Fibroblast of skin of left quadriceps (primary cell): Measurements from ENCODE around the gene UBE3A.

ENCODE experiments used
- DNase-seq, 2 experiments: peaks; one replicate each; pipeline ENCODE4 v3.0.0-alpha.2; 2013; ENCODE audit warnings: low read depth in 2 of 2

UBE3A gene

DNA sequence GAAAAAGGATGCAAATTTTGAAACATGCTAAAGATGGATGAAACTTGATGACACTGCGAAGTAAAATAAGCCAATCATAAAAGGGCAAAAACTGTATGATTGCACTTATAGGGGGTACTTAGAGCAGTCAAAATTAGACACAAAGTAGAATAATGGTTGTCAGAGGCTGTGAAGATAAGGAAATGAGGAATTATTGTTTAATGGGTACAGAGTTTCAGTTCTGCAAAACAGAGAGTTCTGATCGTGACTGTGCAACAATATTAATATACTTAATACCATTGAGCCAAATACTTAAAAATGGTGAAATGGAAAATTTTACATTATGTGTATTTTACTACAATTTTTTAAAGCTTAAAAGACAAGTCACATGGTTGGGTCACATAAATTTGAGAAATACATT lies 35.1 kb downstream of the UBE3A start:
- no peak for DNase-seq

DNA sequence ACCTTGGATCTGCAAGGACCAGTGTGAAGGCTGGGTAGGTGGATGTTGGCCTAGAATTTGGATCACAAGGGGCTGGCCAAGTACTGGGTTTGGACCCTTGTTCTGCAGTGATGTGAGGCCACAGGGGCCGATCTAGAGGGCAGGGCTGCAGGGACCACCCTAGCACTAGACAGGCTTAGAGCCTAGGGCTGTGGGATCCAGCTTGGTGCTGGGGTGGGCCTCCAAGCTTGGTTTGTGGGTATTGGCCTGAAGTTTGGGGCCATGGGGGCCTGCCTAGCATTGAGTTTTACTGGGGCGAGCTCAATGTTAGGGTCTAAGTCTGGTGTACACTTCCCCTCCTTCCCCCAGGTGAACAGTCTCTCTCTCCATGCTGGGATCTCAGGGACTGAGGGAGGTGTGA lies 36.5 kb downstream of the UBE3A start:
- DNase-seq, result no peak

DNA sequence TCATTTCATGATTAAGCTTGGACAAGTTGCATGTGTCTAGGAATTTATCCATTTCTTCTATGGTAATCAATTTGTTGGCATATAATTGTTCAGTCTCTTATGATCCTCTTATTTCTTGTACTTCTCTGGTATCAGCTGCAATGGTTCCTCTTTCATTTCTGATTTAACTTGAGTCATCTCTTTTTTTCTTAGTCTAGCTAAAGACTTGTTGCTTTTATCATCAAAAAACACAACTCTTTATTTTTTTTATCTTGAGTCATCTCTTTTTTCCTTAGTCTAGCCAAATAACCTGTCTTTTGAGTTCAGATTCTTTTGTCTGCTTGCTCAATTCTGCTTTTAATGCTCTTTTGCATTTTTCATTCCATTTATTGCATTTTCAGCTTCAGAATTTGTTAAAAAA lies 37.3 kb downstream of the UBE3A start:
- DNase-seq, result no peak

DNA sequence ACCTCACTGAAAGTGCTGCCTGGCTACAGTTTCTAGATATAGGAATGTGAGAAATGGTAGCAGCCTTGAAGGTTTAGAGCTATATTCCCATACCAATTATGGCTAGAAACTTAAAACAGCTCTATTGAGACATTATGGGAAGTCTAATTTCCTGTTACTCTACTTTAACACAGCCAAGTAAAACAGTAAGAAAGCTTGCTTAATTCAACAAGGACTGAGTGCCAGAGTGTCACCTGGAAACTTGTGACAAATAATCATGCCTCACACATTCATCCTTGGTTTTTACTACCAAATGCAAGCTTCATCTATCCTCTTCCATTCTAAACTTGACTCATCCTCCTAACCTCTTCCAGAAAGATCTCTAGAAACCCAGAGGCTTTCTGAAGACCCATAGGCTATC lies 41.7 kb downstream of the UBE3A start:
- no peak for DNase-seq

DNA sequence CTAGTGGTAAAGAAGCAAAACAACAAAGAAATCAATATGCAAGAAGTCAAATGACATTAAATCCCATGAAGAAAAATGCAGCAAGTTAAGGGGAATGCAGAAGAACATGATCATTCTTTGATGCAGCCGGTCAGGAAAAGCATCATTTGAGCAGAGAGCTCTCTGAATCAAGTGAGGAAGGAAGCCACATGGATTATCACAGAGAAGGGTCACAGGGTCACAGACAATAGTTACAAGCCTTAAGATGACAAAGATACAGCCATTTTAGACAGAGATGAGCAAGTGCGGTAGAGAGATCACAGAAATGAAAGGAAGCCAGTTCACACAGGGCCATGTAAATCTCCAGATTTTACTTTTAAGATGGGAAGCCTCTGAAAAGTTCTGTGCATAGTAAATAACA lies 43.9 kb downstream of the UBE3A start:
- DNase-seq, result no peak

DNA sequence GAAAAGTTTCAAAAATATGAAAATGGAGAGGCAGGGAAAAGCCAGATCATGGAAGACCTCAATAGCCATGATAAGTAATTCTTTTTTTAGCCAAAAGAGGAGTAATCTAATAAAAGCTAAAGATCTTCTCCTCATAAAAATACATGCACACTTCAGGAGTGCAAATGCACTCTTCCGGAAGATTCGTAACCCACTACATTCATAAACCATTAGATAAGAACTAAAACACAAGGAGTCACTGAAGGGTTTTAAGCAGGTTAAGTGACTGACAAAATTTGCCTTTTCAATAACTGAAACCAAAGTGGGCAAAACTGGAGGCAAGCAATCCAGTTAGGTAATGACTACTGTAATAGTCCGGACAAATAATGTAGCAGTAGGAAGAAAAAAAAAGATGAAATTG lies 46.0 kb downstream of the UBE3A start:
- DNase-seq, result no peak

DNA sequence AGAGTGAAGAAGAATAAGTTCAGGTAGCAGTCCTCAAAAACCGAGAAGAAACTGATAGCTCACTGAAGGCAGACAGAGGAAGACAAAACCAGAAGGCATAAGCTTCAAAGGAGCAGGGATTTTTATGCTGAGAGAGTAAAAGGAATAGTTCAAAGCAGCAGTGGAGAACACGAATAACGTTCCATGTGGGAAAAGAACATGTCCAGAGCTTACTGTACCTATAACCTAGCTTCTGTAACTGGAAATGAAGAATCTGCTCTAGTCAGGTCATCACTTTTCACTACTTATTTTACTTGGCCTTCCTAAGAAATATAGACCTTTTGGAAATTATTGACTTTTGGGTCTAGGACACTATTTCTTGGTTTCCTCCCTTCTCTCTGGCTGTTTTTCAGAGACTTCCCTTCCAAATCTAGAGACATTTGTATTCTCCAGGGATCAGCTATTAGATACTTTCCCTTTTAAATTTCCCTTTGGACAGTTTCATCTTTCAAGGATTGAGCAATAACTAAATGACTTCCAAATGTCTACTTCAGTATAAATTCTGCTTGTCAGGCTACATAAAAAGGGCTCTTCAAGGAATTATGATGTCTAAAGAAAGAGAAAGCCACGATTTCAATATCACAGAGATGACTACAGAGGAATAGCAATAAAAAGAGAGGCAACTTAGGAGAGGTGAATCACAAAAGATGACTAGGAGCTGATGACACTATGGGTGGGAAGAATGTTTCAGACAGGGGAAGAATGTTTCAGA lies 46.7 kb downstream of the UBE3A start:
- DNase-seq, result peak; percentile 91 to 93

DNA sequence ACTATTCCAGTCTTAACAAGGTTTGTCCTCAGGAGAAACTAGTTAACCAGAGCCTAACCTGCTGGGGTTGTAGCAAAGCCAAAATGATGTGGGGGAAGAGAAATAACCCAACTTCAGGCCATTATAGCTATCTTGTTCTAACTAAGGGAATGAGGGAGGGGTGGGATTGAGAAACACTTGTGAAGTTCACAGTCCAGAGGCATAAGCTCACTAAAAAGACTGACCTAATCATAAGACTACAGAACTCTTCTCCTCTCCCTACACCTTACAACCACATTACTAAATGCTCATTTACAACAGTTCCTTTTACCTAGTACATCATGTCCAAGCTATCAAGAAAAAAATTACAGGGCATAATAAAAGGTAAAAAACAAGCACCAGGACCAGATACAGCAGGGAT lies 52.8 kb downstream of the UBE3A start:
- DNase-seq, result no peak

DNA sequence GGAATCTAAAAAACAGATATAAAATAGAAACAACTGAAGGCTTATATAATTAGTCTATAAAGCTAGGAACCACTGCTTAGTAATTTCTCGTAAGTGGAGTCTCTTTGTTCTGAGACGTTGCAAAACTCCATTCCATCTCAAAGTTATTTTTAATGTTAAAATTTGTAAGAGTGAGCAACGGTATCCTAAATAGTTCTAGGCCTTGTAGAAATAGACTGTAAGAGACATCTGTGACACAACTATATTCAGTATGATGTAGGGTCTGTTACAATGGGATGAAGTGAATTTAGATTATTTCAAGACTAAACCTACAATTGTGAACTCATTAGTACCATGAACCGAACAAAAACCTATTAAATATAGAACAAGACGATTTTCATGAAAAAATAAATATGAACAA lies 57.2 kb downstream of the UBE3A start:
- no peak for DNase-seq

DNA sequence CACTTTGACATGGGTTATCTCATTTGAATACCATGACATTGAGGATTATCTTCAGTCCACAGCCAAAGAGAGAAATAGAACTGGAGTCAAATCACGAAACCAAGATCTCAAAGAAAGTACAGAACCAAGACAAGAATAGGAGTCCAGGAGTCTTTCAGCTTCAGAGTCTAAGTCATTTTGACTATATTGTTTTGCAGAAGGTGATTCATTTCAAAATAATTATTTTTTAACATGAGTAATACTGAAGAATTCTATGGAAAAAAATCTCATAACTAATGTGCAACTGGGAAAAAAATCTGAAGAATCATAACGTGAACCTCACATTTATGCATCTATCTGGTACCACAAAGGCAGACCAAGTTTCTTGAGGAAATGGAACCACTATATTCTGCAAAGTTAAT lies 60.3 kb downstream of the UBE3A start:
- no peak for DNase-seq

DNA sequence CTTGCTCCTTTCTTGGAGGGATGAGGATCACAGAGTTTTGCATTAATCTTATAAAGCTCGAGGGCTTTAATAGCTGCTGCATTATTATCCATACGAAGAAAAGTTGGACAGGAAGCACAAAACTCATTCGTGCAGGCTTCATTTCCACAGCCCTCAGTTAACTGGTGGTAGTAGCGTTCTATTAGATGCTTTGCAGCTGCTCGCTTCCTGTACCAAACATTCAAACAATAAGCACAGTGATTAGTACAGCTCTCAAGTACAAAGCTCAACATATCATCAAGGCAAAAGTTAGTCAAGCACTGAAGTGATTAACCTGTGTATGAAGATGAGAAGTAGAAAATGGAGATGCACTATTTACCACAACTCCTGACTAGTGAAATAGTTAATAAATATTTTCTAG lies 63.3 kb downstream of the UBE3A start:
- DNase-seq, result no peak

DNA sequence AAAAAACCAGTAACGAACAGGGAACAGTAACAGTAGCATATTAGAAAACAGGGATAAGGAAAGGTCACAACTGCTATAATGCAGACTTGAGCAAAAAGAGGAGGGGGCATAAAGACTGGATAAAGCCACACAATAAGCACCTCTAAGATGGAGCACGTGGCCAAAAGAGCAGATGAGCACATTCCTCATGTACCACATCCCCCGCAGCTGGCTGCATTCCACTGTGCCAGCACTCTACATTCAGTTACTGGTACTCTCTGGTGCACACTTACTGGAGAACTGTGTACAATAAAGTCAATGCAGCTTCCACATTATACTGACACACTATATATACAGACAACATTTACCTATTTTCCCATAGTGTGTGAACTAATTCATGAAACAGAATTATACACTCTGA lies 64.7 kb downstream of the UBE3A start:
- no peak for DNase-seq

DNA sequence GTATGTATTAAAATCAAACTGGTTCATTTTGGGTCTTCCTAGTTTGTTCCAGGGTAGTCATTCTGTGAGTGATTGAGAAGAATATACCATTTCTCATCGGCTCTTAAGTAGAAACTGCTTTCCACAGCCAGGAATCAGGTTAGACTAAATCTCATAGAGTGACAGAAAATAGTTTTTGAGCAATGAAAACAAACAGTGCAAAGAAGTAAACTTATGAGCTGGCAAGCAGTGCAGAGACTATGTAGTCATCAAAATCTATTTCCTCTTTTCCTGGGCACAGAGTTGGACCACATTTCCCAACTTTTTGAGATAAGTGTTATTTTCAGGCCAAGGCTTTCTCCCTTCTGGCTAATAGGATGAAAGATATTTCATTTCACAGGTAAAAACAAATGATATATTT lies 66.5 kb downstream of the UBE3A start:
- DNase-seq, result no peak

DNA sequence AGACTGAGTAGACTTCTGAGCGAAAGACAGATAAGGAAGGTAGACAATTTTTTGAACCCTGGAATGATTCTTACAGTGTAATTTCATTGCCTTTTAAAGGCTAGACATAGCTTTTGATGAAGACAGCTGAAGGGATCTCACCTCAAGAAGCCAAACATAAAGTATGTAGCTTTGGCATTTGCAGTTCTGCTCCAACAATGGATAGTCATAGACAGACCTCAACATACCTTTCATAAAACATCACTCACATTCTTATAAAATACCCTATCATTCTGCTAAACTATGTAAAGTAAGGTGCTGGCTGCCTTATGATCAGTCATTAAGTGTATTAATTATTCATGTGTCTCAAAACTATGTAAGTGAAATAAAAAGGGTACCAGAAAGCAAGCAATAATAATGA lies 70.0 kb downstream of the UBE3A start:
- no peak for DNase-seq

DNA sequence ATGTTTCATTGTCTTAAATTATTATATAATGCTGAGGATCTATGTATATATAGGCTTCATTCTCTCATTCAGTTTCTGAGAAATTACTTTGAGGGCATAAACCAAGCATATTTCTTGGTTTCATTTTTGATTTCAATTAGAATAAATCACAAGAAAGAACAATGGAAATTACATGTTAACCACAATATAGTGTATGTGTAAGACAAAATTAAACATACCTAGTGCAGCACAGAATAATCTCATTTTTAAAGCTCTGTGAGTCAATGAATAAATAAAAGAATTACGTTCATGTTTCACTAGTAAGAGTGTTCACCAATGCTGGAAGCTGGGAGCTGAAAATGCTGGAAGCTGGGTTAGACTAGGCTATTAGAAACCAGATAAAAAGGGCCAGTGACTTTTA lies 72.8 kb downstream of the UBE3A start:
- DNase-seq, result no peak

DNA sequence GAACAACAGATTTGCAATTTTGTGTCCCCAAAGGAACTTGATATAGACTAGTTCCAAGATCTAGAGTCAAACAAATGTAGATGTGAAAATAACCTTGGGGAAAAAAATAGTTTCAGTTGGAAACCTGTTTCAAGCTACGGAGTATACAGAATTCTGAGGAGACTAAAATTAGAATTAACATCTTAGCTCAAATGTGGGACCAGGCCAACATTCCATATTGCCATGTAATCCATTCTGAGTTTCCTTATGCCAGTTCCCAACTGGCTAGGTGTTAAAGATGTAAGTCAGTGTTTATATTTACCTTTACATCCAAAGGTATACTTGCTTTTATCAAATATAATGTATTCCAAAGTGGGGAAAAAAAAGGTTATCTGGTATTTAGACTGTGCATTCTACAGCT lies 76.3 kb downstream of the UBE3A start:
- DNase-seq, result no peak

DNA sequence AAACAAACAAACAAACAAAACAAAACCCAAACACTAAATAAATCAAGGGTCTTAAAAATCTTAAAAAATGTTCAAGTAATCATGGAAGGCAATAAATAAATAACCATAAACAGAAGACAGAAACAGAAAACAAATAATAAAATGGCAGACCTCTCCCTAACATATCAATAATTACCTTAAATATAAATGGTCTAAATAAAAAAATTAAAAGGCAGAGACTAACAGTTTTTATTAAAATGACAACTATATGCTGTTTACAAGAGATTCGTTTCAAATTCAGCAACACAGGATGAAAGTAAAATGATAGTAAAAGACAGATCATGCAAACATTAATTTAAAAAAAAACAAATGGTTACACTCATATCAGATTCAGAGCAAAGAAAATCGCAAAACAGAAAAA lies 91.1 kb downstream of the UBE3A start:
- no peak for DNase-seq

DNA sequence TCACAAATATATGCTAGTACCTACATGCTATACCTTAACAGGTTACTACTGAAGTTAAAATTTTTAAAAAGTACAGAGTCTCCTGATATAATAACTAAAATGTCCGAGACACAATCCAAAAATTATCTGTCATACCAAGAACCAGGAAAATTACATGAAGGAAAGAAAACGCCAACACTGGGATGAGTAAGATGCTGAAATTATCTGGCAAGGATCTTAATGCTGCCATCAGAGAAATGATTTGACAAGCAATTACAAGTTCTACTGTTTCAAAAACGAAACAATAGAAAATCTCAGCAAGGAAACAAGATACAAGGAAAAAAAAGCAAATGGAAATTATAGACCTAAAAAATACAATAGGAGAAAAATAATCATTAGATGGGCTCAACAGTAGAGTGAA lies 92.5 kb downstream of the UBE3A start:
- no peak for DNase-seq

DNA sequence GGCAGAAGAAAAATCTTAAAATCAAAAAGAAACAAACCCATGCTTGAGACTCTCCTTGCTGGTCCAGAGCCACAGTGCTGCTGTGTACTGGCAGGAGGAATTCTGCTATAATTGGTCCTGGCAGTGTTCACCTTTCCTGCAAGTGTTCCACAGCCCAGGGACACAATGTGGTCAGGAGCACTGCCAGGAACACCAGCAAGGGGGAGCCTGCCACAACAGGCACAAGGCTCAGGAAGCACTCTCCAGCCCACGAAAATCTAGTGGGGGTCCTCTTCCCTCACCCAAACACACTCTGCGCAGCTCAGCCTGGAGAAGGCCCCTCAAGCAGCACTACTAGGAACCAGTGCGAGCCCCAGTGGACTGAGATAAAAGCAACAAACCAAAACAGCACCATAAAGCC lies 92.9 kb downstream of the UBE3A start:
- no peak for DNase-seq

DNA sequence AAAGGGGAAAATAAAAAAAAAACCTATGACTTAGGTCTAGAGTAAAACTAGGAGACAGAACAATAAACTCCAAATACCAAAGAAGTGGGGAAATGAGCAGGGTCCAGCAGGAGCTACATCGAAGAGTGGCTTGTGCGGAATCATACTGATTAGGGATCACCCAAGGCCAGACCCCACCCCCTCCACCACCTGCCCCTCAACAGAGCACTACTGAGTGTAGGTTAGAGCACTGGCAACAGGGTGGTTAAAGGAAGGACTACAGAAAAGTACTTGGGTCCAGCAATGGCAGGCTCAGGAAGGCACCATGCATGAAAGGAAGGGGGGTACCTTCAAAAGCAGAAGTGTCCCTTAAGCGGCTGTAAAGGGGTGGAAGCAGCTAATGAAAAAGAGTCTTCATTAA lies 96.2 kb downstream of the UBE3A start:
- DNase-seq, result no peak

DNA sequence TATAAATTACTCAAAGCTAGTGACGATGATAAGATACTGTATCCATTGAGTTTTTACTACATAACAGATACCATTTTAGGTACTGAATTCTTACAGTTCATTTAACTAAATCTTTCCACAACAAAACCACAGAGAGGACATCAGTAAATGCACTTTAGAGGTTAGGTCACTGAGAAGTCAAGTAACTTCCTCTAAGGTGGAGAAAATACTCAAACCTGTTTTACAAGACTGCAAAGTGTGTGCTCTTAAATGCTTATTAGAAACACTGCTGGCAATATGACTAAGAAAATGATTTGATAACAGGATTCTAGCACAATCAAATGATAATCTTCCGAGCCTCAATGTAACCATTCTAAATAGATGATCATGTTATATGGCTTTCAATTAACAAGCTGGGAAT lies 99.4 kb downstream of the UBE3A start:
- no peak for DNase-seq

DNA sequence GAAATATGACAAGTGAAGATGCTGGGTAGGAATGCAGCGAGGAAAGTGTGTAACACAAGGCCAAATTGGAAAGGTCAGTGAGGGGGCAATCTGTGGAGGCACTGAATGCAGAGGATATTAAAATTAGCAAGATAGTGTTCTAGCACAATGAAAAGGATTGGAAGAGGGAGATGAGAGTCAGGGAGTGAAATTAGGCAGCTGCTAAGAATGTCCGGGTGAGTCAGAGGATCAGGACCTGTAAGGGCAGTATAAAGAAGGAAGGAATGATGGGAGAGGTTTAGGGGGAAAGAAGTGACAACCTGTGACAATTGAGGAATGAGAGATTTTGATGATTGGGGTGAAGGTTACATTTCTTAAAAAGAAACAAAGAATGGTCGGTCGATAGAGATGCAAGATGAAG lies 103.5 kb downstream of the UBE3A start:
- no peak for DNase-seq

DNA sequence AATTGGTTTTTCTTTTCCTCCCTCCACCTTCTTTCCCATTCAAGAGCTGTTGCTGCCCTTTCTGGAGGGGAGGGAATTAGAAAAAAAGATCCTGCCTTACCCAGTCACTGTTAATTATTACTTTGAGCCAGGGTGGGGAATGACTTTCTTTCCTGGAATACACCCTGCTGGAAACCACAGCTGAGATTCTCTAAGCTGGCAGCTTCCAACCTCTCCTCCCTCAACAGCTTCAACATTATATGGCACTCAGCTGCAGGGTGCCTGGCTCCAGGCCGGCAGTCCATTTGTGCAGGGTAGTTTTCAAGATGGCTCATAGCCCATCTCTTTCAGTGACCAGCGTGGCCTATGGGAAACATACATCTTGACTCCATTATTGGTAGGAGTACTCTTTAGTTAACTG lies 105.8 kb downstream of the UBE3A start:
- DNase-seq, result no peak

DNA sequence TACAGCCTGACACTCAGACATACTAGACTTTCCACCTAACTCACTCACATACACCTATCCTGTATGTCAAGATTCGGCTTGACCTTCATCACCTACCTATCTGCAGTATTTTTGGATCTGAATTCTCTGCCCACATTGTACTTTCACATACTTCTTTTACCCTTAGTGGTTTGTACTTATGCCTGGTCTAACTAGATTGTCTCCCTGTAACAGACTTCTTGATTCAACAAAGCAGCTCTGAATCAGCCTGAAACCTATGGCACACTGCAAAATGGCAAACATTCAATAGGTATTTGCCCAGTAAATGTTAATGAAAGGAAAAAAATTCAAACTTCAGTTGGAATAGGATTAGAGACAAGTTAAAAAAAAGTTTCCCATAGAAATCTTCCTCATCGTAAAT lies 106.5 kb downstream of the UBE3A start:
- no peak for DNase-seq
